Gastrocnemius medialis (tissue), 4 donors: ENCODE data around the gene SGSM2.

Experiments
- CTCF ChIP-seq, 5 experiments: fragments of 450-650 bp in 3 of 5; fragments of 200-600 bp in 2 of 5; sonication (generic) in 2 of 5; IDR thresholded peaks in 4 of 5; conservative IDR thresholded peaks in 1 of 5; 1 replicate in 4 of 5; 2 replicates in 1 of 5; pipeline ENCODE4 v1.5.1; 2016 to 2019; ENCODE audit warnings: antibody characterized with exemption in 5 of 5, mild to moderate bottlenecking in 3 of 5, moderate library complexity in 3 of 5
- POLR2A ChIP-seq, 2 donors: fragments of 450-650 bp; IDR thresholded peaks; one replicate each; pipeline ENCODE4 v1.6.1; 2017; ENCODE audit warnings: antibody characterized with exemption in 2 of 2, mild to moderate bottlenecking in 2 of 2, moderate library complexity in 2 of 2

DNA sequence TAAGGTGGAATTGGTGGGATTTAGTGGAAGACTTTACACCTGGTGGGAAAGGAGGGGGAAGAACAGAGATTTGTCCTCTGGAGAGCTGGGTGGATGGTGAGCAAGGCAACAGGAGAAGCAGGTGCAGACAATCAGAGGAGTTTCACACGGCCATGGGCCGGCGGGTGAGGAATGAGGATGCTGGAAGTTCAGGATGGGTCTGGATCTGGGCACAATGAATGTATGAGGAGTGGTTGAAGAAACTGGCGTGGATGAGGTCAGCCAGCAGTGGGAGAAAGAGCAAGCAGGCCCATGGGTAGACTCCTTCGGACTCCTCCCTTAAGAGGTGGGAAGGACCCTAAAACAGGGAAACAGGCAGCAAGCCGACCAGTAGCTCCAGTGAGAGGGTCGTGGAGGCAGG is 73.7 kb downstream of the SGSM2 start:
- TF ChIP-seq CTCF (IDR thresholded peaks at IDR 0.05 in 4 of 5, conservative IDR thresholded peaks at IDR 0.05 in 1 of 5) (no peak), POLR2A (IDR thresholded peaks at IDR 0.05) (no peak)
